GM21447 (cell line): Measurements from ENCODE around the gene NF1.
"Not testable (repeated sequence)": the region's sequence is repeated elsewhere in the genome, so short reads cannot be mapped to it uniquely, and the experiment has no call there.

Experiments
- ATAC-seq: cut with Tn5 transposase; IDR thresholded peaks from one replicate; pipeline ENCODE4 v1.9.1; 2021; ENCODE audit not compliant: unreplicated experiment

NF1 gene

GRCh38 chr17:31172388-31172787, 77.6 kb downstream of the NF1 start:
- no peak for ATAC-seq

GRCh38 chr17:31174215-31174614, 79.4 kb downstream of the NF1 start:
- no peak for ATAC-seq

- ATAC-seq = no peak
Observed at GRCh38 chr17:31175237-31175636, 80.5 kb downstream of the NF1 start.

GRCh38 chr17:31176143-31176542, 81.4 kb downstream of the NF1 start:
- not testable (repeated sequence) for ATAC-seq

- ATAC-seq = not testable (repeated sequence)
Observed at GRCh38 chr17:31178951-31179350, 84.2 kb downstream of the NF1 start.

- no peak for ATAC-seq
Observed at GRCh38 chr17:31195305-31195704, 100.5 kb downstream of the NF1 start.

- no peak for ATAC-seq
Observed at GRCh38 chr17:31198026-31198425, 103.2 kb downstream of the NF1 start.

GRCh38 chr17:31198666-31199065, 103.9 kb downstream of the NF1 start:
- not testable (repeated sequence) for ATAC-seq

- ATAC-seq = no peak
Observed at GRCh38 chr17:31200287-31200686, 105.5 kb downstream of the NF1 start.

- ATAC-seq = no peak
Observed at GRCh38 chr17:31202968-31203367, 108.2 kb downstream of the NF1 start.

- no peak for ATAC-seq
Observed at GRCh38 chr17:31211352-31212012, 116.7 kb downstream of the NF1 start.

- no peak for ATAC-seq
Observed at GRCh38 chr17:31216031-31216751, 121.4 kb downstream of the NF1 start.

- ATAC-seq = no peak
Observed at GRCh38 chr17:31224366-31224765, 129.6 kb downstream of the NF1 start.

- ATAC-seq = no peak
Observed at GRCh38 chr17:31225831-31226230, 131.1 kb downstream of the NF1 start.

- ATAC-seq = no peak
Observed at GRCh38 chr17:31226373-31226772, 131.6 kb downstream of the NF1 start.

- no peak for ATAC-seq
Observed at GRCh38 chr17:31226950-31227349, 132.2 kb downstream of the NF1 start.

GRCh38 chr17:31231852-31232251, 137.1 kb downstream of the NF1 start:
- no peak for ATAC-seq

- no peak for ATAC-seq
Observed at GRCh38 chr17:31235110-31235509, 140.3 kb downstream of the NF1 start.

- no peak for ATAC-seq
Observed at GRCh38 chr17:31236137-31236536, 141.4 kb downstream of the NF1 start.

- ATAC-seq = no peak
Observed at GRCh38 chr17:31236712-31237111, 141.9 kb downstream of the NF1 start.

GRCh38 chr17:31241116-31241515, 146.3 kb downstream of the NF1 start:
- no peak for ATAC-seq

GRCh38 chr17:31248986-31249834, 154.4 kb downstream of the NF1 start:
- ATAC-seq = no peak
